NCI-H748 treated with DMSO at 0.1 percent for 48 hours (cell line): Measurements from ENCODE around the gene TP63.

ENCODE experiments used
- DNase-seq: peaks from one replicate; lab custom pipeline; 2025; lab: John Stamatoyannopoulos, UW

The TP63 gene

DNA sequence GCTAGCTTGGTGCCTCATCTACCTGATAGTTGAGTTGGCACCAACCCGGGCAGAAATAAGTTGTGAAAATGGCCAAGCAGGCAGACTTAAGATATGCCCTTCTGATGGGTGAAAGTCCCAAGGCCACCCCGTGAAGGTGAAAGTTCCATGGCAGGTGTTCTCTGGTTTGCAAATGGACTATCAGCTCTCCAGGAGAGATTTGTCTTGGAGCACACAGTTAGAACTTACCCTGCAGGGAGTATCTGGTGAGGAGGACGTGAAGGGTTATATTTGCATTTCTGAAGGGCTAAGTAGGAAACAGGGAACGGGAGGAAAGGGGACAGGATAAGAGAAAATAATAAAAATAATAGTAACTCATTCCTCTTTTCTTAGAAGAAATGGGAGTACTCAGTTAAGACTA is 220.5 kb downstream of the TP63 start:
- DNase-seq: no peak

GRCh38 chr3:189853906-189854305 is 222.7 kb downstream of the TP63 start:
- DNase-seq: no peak

GRCh38 chr3:189860296-189860695 is 229.1 kb downstream of the TP63 start:
- DNase-seq: no peak

- DNase-seq: no peak
Measured at GRCh38 chr3:189862385-189862998, 231.3 kb downstream of the TP63 start.

DNA sequence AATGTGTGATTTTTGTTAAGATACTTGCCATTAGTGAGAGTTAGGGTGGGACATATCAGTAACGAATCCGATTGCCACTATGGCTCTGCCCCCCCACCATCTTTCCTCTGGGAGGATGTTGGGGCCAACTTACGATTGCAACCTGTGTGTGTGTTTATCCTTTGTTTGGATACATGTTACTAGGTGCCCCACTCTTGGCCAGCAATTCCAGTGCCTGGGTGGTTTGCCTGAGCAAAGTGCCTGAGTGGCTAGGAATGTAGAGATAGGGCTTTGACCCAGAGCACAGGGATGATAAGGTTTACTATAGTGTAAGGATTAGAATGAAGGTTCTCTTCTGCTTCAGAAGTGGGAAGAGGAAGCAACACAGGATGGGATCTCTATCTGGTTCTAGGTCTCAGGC is 231.8 kb downstream of the TP63 start:
- DNase-seq: no peak

- no peak for DNase-seq
Measured at GRCh38 chr3:189868061-189868460, 236.9 kb downstream of the TP63 start.

DNA sequence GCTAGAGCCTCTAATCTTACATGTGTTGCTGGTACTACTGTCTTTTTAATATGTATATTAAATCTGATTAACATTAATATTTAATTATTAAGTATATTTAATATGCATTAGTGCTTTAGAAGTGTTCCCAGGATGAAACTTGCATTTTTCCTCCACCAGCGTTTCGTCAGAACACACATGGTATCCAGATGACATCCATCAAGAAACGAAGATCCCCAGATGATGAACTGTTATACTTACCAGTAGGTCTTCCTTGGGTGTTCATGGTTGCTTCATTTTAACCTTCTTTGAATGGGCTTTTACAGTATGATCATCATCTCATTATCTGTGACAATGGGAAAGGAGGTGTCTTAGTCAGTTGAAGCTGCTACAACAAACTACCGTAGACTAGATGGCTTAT is 238.0 kb downstream of the TP63 start:
- DNase-seq: no peak

- no peak for DNase-seq
Measured at GRCh38 chr3:189871418-189871817, 240.2 kb downstream of the TP63 start.

DNA sequence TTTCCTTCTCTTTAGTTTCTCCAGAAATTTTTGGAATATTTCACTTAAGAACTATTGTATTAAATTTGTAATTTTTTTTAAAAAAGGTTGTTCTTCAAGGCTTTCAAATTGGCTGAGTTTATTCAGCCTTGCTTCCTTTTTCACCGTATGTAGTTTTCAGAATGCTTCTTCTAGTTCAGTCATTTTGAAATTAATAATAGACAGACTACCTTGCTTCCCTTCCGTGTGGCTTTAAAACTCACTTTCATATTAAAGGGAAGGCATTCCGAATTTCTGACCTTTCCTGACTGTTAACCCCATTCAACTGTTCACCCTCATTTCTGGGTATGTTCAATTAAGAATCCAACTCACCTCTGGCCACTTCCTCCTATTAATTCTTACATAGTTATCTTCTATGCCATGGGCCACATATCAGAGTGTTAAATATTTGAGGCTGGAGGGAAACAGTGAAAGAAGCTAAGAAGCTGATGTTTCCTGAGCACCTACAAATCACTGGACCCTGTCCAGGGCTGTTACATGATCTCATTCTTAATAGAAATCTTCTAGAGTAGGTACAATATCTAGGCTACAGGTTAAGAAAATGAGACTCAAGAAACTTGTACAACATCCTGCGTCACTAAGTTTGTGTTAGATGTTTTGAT is 252.0 kb downstream of the TP63 start:
- DNase-seq: no peak

DNA sequence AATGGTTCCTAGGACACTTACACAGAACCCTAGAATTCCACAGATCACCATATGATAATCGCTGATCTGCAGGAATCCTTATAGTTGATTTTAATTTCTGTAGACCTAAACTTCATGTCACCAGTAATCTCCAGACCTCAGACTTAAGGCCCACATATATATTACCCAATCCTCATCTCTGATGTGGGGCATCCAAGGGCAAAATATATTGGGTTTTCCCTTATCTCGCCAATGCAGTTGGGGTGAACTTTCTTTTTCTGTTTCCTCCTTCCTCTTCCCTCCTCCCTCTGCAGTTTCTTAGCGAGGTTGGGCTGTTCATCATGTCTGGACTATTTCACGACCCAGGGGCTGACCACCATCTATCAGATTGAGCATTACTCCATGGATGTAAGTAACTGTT is 259.3 kb downstream of the TP63 start:
- DNase-seq: no peak

DNA sequence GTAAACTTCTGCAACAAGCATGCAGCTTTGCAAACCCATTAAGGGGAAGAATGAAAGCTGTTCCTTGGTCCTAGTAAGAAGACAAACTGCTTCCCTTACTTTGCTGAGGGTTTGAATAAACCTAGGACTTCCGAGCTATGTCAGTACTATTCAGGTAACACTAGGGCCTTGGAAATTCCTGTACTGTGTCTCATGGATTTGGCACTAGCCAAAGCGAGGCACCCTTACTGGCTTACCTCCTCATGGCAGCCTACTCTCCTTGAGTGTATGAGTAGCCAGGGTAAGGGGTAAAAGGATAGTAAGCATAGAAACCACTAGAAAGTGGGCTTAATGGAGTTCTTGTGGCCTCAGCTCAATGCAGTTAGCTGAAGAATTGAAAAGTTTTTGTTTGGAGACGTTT is 265.3 kb downstream of the TP63 start:
- no peak for DNase-seq

GRCh38 chr3:189897406-189897805 is 266.2 kb downstream of the TP63 start:
- no peak for DNase-seq

DNA sequence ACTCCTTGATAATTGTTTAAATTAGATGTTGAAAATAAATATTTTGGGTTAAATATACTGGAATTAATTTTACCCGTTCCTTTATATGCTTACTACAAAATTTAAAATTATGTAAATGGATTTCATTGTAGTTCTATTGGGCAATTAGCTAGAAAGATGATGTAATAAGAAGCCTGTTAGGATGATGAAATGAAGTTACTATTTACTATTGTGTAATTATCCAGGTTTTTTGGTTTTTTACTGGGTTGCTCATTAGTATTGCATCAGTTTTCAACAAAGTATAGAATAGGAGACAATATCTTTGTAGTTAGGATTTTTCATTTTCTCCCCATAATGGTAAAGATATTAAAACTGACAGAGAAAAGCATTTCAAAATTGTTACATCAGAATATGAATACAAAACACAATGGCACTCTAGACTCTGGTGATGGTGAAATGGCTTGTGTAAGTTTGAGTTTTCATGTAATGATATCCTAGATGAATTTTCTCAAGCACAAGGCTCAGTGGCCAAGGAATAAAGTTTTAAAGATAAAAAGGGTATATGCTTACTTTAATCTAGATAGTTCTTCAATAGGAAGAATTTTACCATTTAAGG is 267.5 kb downstream of the TP63 start:
- DNase-seq: no peak

GRCh38 chr3:189899186-189899585 is 268.0 kb downstream of the TP63 start:
- DNase-seq: no peak

DNA sequence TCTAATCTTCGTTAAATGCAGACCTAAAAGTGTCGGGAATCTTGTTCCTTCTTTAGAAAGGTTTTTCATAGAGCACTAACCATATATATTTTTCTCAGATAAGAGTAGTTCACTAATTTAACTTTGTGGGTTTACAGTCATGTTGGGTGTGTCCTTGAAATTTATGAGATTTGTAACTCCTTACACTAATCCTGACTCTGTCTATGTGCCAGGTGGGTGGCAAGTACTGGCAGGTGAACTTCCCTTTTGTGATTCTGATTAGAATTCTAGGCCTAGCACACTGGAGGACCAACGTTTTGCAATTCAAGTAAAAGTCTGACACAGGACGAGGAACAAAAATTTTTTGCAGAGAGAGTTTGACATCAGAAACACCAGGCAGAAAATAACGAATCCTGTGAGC is 269.4 kb downstream of the TP63 start:
- DNase-seq: no peak

DNA sequence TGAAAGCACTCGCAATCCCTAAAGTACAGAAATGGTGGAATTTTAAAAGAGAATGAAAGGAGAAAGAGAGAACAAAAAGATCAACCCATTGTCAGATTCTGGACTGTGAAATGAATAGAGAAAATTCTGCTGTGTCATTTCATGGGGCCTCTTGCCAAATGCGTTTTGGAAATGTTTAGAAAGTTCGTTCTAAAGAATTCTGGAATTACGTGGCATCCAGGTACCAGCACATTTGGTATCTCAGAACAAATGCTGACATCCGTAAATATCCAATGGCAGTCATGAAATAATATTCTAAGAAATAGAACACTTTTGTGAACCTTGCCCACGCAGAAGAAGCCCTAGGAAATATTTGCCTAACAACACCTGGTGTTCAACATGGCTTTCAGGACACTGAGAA is 270.3 kb downstream of the TP63 start:
- DNase-seq: no peak

GRCh38 chr3:189902230-189903186 is 271.3 kb downstream of the TP63 start:
- no peak for DNase-seq

DNA sequence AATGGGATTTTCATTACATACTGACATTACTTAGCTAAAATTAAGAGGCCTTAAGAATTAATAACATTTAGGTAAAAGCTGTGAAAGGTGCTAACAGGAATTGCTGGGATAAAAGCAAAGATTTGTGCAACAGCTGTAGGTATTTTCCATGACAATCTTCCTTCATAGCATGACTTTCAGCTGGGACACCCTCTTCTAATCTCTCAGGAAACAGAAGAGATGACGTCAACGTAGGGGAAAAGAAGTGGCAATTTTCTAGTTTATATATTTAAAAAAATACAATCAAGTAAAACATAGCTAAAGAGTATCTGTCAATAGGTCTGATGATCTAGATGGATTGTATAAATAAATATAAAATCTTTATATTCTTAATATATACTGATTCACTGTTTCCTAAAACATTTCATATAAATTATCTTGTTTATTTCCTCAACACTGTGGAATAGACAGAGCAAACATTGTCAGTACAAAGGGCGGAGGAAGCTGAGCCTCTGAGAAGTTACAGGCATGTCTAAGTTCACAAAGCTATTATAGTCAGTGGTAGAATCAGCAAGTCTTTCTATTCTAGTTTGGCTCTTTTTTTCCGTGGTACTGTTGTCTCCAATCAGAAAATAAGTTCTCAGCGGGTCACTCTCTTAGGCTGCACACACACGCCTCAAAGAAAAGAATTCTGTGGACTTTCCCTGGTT is 272.5 kb downstream of the TP63 start:
- no peak for DNase-seq

DNA sequence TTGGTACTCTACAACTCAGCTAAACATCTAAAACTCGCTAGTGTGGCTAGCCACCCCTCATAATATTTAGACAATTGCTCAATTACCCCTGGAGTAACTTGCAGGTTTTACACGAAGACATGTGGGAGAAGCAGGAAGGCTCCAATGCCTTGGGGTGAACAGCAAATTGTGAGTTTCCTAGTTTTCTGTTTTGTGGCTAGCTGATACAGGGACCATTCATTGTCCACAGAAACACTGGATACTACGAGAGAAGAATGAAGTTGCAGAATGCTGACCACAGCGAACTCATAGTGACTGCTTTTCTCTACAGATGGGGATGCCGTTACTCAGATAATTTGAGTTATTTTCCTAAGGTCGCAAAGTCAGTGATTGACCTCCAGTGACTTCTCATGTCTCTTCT is 276.6 kb downstream of the TP63 start:
- DNase-seq: no peak

GRCh38 chr3:189908646-189909045 is 277.5 kb downstream of the TP63 start:
- DNase-seq: no peak

- no peak for DNase-seq
Measured at GRCh38 chr3:189909139-189909538, 277.9 kb downstream of the TP63 start.

DNA sequence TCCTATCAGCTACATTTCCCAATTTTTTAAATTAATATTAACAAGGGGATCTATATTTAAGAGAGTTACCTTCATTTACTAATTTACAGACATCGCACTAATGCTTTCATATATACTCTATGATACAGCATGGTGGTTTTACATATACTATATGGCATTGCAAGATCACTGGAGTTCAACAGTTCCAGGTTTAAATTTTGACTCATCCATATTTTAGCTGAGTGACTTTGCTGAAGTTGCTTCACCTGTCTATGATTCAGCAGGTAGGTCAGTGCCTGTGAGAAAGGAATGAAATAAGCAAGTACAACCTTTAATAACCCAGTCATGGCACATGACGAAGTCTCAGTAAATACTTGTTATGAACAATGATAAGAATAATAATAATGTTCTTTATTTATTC is 278.4 kb downstream of the TP63 start:
- DNase-seq: no peak
